HepG2 (cell line): ENCODE data around the gene LRRC45. TPM values are rescaled to one million over a fixed set of nuclear protein-coding genes. Genes with fewer than 3 reads are reported as not detected.

Experiments
- ATAC-seq: fragments of 200-7000 bp; cut with Tn5 transposase; 3 replicates; pipeline ENCODE4 v1.9.1; 2020; ENCODE audit warnings: mild to moderate bottlenecking, moderate library complexity
- BruUV-seq: library from RNA; stranded (reverse); fragments of 400-500 nt; replicated peaks from 2 replicates; lab custom pipeline; 2021; lab: Mats Ljungman, UMichigan
- CTCF ChIA-PET: fragments of 300-600 bp; formaldehyde crosslinking; extraction: SDS; loops from one replicate; lab custom pipeline; 2021; ENCODE audit warnings: low total read pairs, inconsistent platforms, low intra/inter-chr PET ratio; lab: Yijun Ruan, JAX
- POLR2A ChIA-PET: fragments of 350-600 bp; sonication (Branson Sonifier 250); formaldehyde crosslinking; loops from one replicate; lab custom pipeline; 2020; ENCODE audit warnings: antibody characterized with exemption, inconsistent platforms; lab: Yijun Ruan, JAX
- DNase-seq: peaks from one replicate; pipeline ENCODE4 v3.0.0-alpha.2; 2015; ENCODE audit warnings: low spot score
- FAIRE-seq: peaks from 3 replicates; lab custom pipeline; 2011; peaks lifted over from hg19 to GRCh38; lab: Jason Lieb, UNC
- H2AFZ ChIP-seq: one replicate; pipeline ENCODE4 v1.6.1; 2011; ENCODE audit warnings: low read length, inconsistent platforms
- H3K27ac ChIP-seq: fragments of 300-600 bp; 3 replicates; pipeline ENCODE4 v1.8.0; 2011; ENCODE audit warnings: mixed run types, mild to moderate bottlenecking, mixed read lengths, low read length, inconsistent platforms; ENCODE audit not compliant: insufficient read depth; ENCODE audit errors: extremely low read length
- H3K27me3 ChIP-seq, 2 experiments: fragments of 200-600 bp in 1 of 2; 2 replicates in 1 of 2; 3 replicates in 1 of 2; pipeline versions ENCODE4 v1.6.0 to v1.8.0; 2011; ENCODE audit warnings: low read length in 2 of 2, mild to moderate bottlenecking in 2 of 2, moderate library complexity in 2 of 2, inconsistent platforms in 1 of 2; ENCODE audit not compliant: insufficient read depth in 2 of 2, control insufficient read depth in 1 of 2
- H3K36me3 ChIP-seq, 2 experiments: fragments of 200-600 bp in 1 of 2; replicated peaks in 1 of 2; 2 replicates in 1 of 2; 3 replicates in 1 of 2; pipeline versions ENCODE4 v1.5.1 to v1.8.0; 2011; ENCODE audit warnings: low read length in 2 of 2, inconsistent platforms in 1 of 2; ENCODE audit not compliant: insufficient read depth in 2 of 2, control insufficient read depth in 1 of 2
- H3K4me1 ChIP-seq: 2 replicates; pipeline ENCODE4 v1.5.1; 2012; ENCODE audit warnings: low read length, inconsistent platforms; ENCODE audit not compliant: insufficient read depth
- H3K4me2 ChIP-seq: 2 replicates; pipeline ENCODE4 v1.6.0; 2011; ENCODE audit warnings: low read depth, low read length, inconsistent platforms
- H3K4me3 ChIP-seq, 3 experiments: fragments of 200-600 bp in 1 of 3; sonication (generic), shearing (Covaris generic) in 1 of 3; replicated peaks in 1 of 3; 2 replicates each; pipeline ENCODE4 v1.5.1; 2011 to 2016; ENCODE audit warnings: low read length in 3 of 3, inconsistent platforms in 2 of 3, low read depth in 2 of 3, mild to moderate bottlenecking in 2 of 3, control low read depth in 1 of 3, mixed read lengths in 1 of 3; ENCODE audit not compliant: insufficient read depth in 1 of 3
- H3K79me2 ChIP-seq: one replicate; pipeline ENCODE4 v1.6.1; 2011; ENCODE audit warnings: low read length, inconsistent platforms; ENCODE audit not compliant: insufficient read depth
- H3K9ac ChIP-seq: 2 replicates; pipeline ENCODE4 v1.6.0; 2011; ENCODE audit warnings: mild to moderate bottlenecking, low read depth, low read length, inconsistent platforms; ENCODE audit not compliant: insufficient read depth
- H3K9me3 ChIP-seq: 2 replicates; pipeline ENCODE4 v1.5.1; 2012; ENCODE audit warnings: mild to moderate bottlenecking, low read length
- H4K20me1 ChIP-seq: 2 replicates; pipeline ENCODE4 v1.6.0; 2011; ENCODE audit warnings: inconsistent platforms, mild to moderate bottlenecking, low read length, moderate library complexity; ENCODE audit not compliant: insufficient read depth
- CENPT ChIP-seq: sonication (generic); formaldehyde crosslinking; IDR thresholded peaks from 2 replicates; pipeline ENCODE4 v1.8.0; 2022; ENCODE audit warnings: low read depth, mild to moderate bottlenecking, moderate library complexity, missing genetic modification reagents
- FOXA1 ChIP-seq, 2 experiments: fragments of 450-650 bp in 1 of 2; sonication (generic) in 1 of 2; formaldehyde crosslinking in 1 of 2; IDR thresholded peaks; 2 replicates each; pipeline versions ENCODE4 v1.4.0 to v1.6.1; 2016 to 2020; ENCODE audit warnings: missing genetic modification reagents in 1 of 2
- KLF11 ChIP-seq: IDR thresholded peaks from 2 replicates; pipeline ENCODE4 v1.6.1; 2016; ENCODE audit warnings: missing compliant biosample characterization
- KLF16 ChIP-seq, 2 experiments: sonication (generic) in 1 of 2; formaldehyde crosslinking in 1 of 2; IDR thresholded peaks; 2 replicates each; pipeline versions ENCODE4 v1.6.1 to v1.8.0; 2016 to 2023; ENCODE audit warnings: missing genetic modification reagents in 2 of 2, missing compliant biosample characterization in 1 of 2
- PCBP2 ChIP-seq: fragments of 200-400 bp; formaldehyde crosslinking; optimal IDR thresholded peaks from 2 replicates; pipeline ENCODE3; 2018; ENCODE audit warnings: low read length, low read depth; ENCODE audit not compliant: poor library complexity, severe bottlenecking
- POLR2A ChIP-seq, 2 experiments: IDR thresholded peaks; 2 replicates each; pipeline ENCODE4 v1.6.1; 2011; ENCODE audit warnings: low read depth in 2 of 2, low read length in 2 of 2, mild to moderate bottlenecking in 1 of 2, moderate library complexity in 1 of 2; ENCODE audit not compliant: insufficient read depth in 1 of 2
- PRPF4 ChIP-seq: fragments of 200-400 bp; formaldehyde crosslinking; IDR thresholded peaks from 2 replicates; pipeline ENCODE4 v1.6.1; 2016; ENCODE audit warnings: low read length, low read depth; ENCODE audit not compliant: poor library complexity, severe bottlenecking
- SAP130 ChIP-seq: IDR thresholded peaks from 2 replicates; pipeline ENCODE4 v1.6.1; 2016; ENCODE audit warnings: low read depth
- TOPORS ChIP-seq: sonication (generic); formaldehyde crosslinking; IDR thresholded peaks from 2 replicates; pipeline ENCODE4 v1.8.0; 2023; ENCODE audit warnings: mild to moderate bottlenecking, missing genetic modification reagents
- TSC22D2 ChIP-seq: sonication (generic); formaldehyde crosslinking; IDR thresholded peaks from 2 replicates; pipeline ENCODE4 v1.5.1; 2020; ENCODE audit warnings: missing genetic modification reagents, mild to moderate bottlenecking, borderline replicate concordance
- ZBTB38 ChIP-seq: sonication (generic); formaldehyde crosslinking; IDR thresholded peaks from 2 replicates; pipeline ENCODE4 v1.5.1; 2020; ENCODE audit warnings: mild to moderate bottlenecking, missing genetic modification reagents
- ZNF234 ChIP-seq: sonication (generic); formaldehyde crosslinking; conservative IDR thresholded peaks from 2 replicates; pipeline ENCODE4 v1.5.1; 2020; ENCODE audit warnings: mild to moderate bottlenecking, missing genetic modification reagents
- ZNF296 ChIP-seq: sonication (generic); formaldehyde crosslinking; conservative IDR thresholded peaks from 2 replicates; pipeline ENCODE4 v1.5.0; 2020; ENCODE audit warnings: mild to moderate bottlenecking, missing genetic modification reagents
- ZNF383 ChIP-seq: sonication (generic); formaldehyde crosslinking; IDR thresholded peaks from 2 replicates; pipeline ENCODE4 v1.4.0; 2020; ENCODE audit warnings: missing genetic modification reagents, mild to moderate bottlenecking, borderline replicate concordance
- ZNF431 ChIP-seq: sonication (generic); formaldehyde crosslinking; IDR thresholded peaks from 2 replicates; pipeline ENCODE4 v1.9.0; 2022; ENCODE audit warnings: missing genetic modification reagents, low read depth, mild to moderate bottlenecking, borderline replicate concordance
- ZNF564 ChIP-seq: sonication (generic); formaldehyde crosslinking; IDR thresholded peaks from 2 replicates; pipeline ENCODE4 v1.8.1; 2023; ENCODE audit warnings: mild to moderate bottlenecking, missing genetic modification reagents
- ZNF670 ChIP-seq: sonication (generic); formaldehyde crosslinking; IDR thresholded peaks from 2 replicates; pipeline ENCODE4 v1.8.0; 2022; ENCODE audit warnings: mild to moderate bottlenecking, missing genetic modification reagents, borderline replicate concordance
- ZNF672 ChIP-seq: sonication (generic); formaldehyde crosslinking; IDR thresholded peaks from 2 replicates; pipeline ENCODE4 v1.8.1; 2022; ENCODE audit warnings: missing genetic modification reagents
- ZNF691 ChIP-seq: sonication (generic); formaldehyde crosslinking; IDR thresholded peaks from 2 replicates; pipeline ENCODE4 v1.4.0; 2020; ENCODE audit warnings: missing genetic modification reagents, low read depth, mild to moderate bottlenecking, borderline replicate concordance
- WGBS: methylation state at CpG from one replicate; pipeline ENCODE4 v1.1.6; 2017; ENCODE audit warnings: low lambda C conversion rate; 5-methylcytosine and 5-hydroxymethylcytosine counted together
- in situ Hi-C: cut with HindIII; loops from 2 replicates; pipeline ENCODE4 v1.10.0; 2017; ENCODE audit warnings: low pct_unique_long_range_greater_than_20kb; ENCODE audit not compliant: extremely low pct_ligation_motif_present
- intact Hi-C: fragments of 100-400 bp; cut with micrococcal nuclease; formaldehyde crosslinking; loops from one replicate; pipeline ENCODE4 v1.10.0; 2022; ENCODE audit not compliant: unreplicated experiment
- polyA plus RNA-seq, 8 experiments: library from polyadenylated mRNA; depleted of rRNA in 3 of 8; stranded (reverse) in 7 of 8; unstranded in 1 of 8; fragments of >200 nt; fragmentation: Illumina TruSeq in 4 of 8; extraction: Trizol in 4 of 8; gene quantifications; 2 replicates each; pipeline versions ENCODE4 v1.2.1 to v1.2.3, GENCODE V29; 2011 to 2016; ENCODE audit warnings: low read depth in 4 of 8, missing spikeins in 1 of 8, mixed read lengths in 1 of 8; ENCODE audit not compliant: insufficient read depth in 1 of 8
- total RNA-seq, 5 experiments: library from RNA; depleted of rRNA; stranded (reverse); fragments of >200 nt; fragmentation: Illumina TruSeq; extraction: Trizol; gene quantifications; 2 replicates each; pipeline ENCODE4 v1.2.3, GENCODE V29; 2016; ENCODE audit warnings: low read depth in 1 of 5
- TF ChIP-seq, protein P1 (sequence below): IDR thresholded peaks from 2 replicates; pipeline ENCODE4 v1.6.1; 2016; ENCODE audit warnings: missing compliant biosample characterization, missing genetic modification reagents, borderline replicate concordance
- TF ChIP-seq, protein P2 (sequence below): sonication (generic); formaldehyde crosslinking; IDR thresholded peaks from 2 replicates; pipeline ENCODE4 v1.8.1; 2023; ENCODE audit warnings: missing genetic modification reagents, mild to moderate bottlenecking, borderline replicate concordance

The LRRC45 gene
- total and polyA plus RNA-seq, 2 of the 13 experiments (the other 11 are each of a cell fraction or from before 2014, with no cell fraction given) = 11.6 to 48.1 TPM

DNA sequence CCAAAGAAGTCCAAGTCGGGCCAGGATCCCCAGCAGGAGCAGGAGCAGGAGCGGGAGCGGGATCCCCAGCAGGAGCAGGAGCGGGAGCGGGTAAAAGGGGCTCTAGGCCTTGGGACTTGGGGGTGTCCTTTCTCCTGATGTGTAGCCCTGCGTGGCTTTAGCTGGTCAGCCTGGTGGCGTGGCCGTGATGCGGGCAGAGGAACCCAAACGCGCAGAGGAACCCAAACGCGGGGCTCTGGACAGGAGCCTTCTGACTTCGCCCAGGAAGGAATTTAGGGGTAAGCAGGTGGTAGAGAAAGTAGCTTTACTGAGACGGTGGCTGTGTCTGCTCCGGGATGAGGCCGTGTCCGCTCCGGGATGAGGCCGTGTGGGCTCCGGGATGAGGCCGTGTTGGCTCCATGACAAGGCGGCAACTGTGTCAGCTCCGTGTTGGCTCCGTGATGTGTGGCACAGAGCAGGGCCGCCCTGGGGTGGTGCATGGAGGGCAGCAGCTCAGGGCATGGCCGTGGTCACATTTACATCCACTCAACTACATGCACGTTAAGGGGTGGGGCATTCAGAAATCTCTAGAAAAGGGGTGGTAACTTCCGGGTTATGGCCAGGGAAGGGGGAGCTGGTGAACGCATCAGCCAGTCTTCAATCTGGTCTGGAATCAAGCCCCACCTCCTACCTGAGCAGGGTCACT is 26.2 kb upstream of the LRRC45 start (continued):
- TF ChIP-seq, protein P1, sequence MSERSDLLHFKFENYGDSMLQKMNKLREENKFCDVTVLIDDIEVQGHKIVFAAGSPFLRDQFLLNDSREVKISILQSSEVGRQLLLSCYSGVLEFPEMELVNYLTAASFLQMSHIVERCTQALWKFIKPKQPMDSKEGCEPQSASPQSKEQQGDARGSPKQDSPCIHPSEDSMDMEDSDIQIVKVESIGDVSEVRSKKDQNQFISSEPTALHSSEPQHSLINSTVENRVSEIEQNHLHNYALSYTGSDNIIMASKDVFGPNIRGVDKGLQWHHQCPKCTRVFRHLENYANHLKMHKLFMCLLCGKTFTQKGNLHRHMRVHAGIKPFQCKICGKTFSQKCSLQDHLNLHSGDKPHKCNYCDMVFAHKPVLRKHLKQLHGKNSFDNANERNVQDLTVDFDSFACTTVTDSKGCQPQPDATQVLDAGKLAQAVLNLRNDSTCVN (CRISPR knock-in tag) = peak; percentile 73; the same call in 1 of the 2 replicates
- TF ChIP-seq FOXA1 (IDR thresholded peaks at IDR 0.05) (no peak), FOXA1 (CRISPR knock-in tag; IDR thresholded peaks at IDR 0.05) (no peak), KLF16 (CRISPR knock-in tag; IDR thresholded peaks at IDR 0.05) (0 out of 4 replicates have a peak, but pooled peaks of 1 of the 2 experiments have one; percentile 51), KLF11 (CRISPR knock-in tag) (no peak), PCBP2 (no peak)
- TF ChIP-seq, all 625 proteins: peak for 102

DNA sequence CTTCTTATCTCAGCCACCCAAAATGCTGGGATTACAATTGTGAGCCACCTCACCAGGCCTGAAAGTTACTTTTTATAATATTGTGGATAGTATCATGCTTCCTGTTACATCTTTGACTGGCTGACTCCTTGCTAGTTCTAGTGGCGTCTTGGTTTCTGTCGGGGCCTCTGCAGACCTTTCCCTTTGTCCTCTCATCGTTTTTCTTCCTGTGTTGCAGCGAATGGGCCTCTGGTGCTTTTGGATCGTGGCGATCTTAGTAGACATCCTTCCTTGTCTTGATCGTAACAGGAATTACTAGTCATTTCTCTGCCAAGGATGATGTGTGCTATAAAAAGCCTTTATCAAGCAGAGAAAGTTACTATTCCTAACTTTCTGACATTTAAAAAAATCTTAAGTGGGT is 24.9 kb upstream of the LRRC45 start:
- Histone ChIP-seq H3K9ac (peak overlapping the region; percentile 80), H3K27ac (peak overlapping the region; percentile 95), H2AFZ (no peak overlapping the region), H3K4me1 (peaks cover 99% of the 10 kb centered on the region), H3K27me3 (no peaks in the 10 kb centered on the region), H3K9me3 (no peaks in the 10 kb centered on the region), H3K36me3 (no peaks in the 10 kb centered on the region), H3K79me2 (peaks cover 75% of the 10 kb centered on the region), H3K4me3 (peak overlapping the region in 2 of 3 experiments; percentile 7 to 46; a peak in 1 of 6 replicates), H4K20me1 (no peaks in the 10 kb centered on the region), H3K4me2 (peak overlapping the region; percentile 70)
- no peak for DNase-seq
- no peak for ATAC-seq
- no TSS peak for BruUV-seq
- POLR2A ChIA-PET = interaction anchor here (3.2 to 16.1 kb wide), 7 partner anchors 19 to 44 kb away, joined by 11 to 470 read pairs (median 356); partner anchors contain the start of genes ASPSCR1, CENPX, LRRC45 and NOTUM
- CTCF ChIA-PET = interaction anchor here (5.6 kb wide), 1 partner anchor 38 kb away, joined by 73 read pairs; the partner anchor contains the start of gene NOTUM
- 82% methylated on average over 7 of the region's 7 CpGs for WGBS
- intact Hi-C loops = no loop called here
- in situ Hi-C loops = loop anchor here (5.0 kb wide), 1 partner anchor 41 kb away; no protein-coding TSS in a partner anchor
- no peak for FAIRE-seq
- TF ChIP-seq CENPT (CRISPR knock-in tag) = no peak
- TF ChIP-seq ZNF672 (CRISPR knock-in tag) = no peak
- no peak for TF ChIP-seq ZNF234
- TF ChIP-seq ZNF670 = no peak
- no peak for TF ChIP-seq TOPORS
- no peak for TF ChIP-seq POLR2A (IDR thresholded peaks at IDR 0.05; ENCODE audit: insufficient read depth in 1 of 2, low read depth in 2 of 2, low read length in 2 of 2)
- no peak for TF ChIP-seq ZNF296 (CRISPR knock-in tag)
- peak; percentile 96 for TF ChIP-seq PRPF4
- TF ChIP-seq ZNF431 (CRISPR knock-in tag) = no peak
- TF ChIP-seq SAP130 (CRISPR knock-in tag) = 0 out of 2 replicates have a peak, but pooled peaks have one; percentile 14
- peak; percentile 34; the same call in 1 of the 2 replicates for TF ChIP-seq ZBTB38 (CRISPR knock-in tag)
- 0 out of 2 replicates have a peak, but pooled peaks have one; percentile 24 for TF ChIP-seq TSC22D2 (CRISPR knock-in tag)
- TF ChIP-seq ZNF564 (CRISPR knock-in tag) = no peak
- TF ChIP-seq ZNF691 (CRISPR knock-in tag) = no peak
- TF ChIP-seq, protein P2, sequence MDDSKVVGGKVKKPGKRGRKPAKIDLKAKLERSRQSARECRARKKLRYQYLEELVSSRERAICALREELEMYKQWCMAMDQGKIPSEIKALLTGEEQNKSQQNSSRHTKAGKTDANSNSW (CRISPR knock-in tag) = no peak
- no peak for TF ChIP-seq ZNF383 (CRISPR knock-in tag)
